ENCODE results near the gene PPP1R10.

PPP1R10 gene

GRCh38 chr6:30619561-30619960 is 2.5 kb upstream of the PPP1R10 start:
- no peak for DNase-seq (ENCODE audit: low spot score)

GRCh38 chr6:30618270-30618797 is 1.3 kb upstream of the PPP1R10 start:
- DNase-seq (ENCODE audit: low spot score): no peak

GRCh38 chr6:30617565-30618269 is 674 bp upstream of the PPP1R10 start, which contains the start of gene MRPS18B:
TSS of gene MRPS18B (plus strand) at chr6:30617840. CDS start at chr6:30617866, 26 bp downstream.
- peak; percentile 88 for DNase-seq (ENCODE audit: low spot score)

GRCh38 chr6:30615958-30616810 is 859 bp downstream of the PPP1R10 start:
- no peak for DNase-seq (ENCODE audit: low spot score)

GRCh38 chr6:30615219-30615957 is 1.7 kb downstream of the PPP1R10 start:
- no peak for DNase-seq (ENCODE audit: low spot score)

- peak; percentile 74 for DNase-seq (ENCODE audit: low spot score)
Measured at GRCh38 chr6:30614843-30615218, 2.2 kb downstream of the PPP1R10 start.

GRCh38 chr6:30614044-30614842 is 2.8 kb downstream of the PPP1R10 start:
- no peak for DNase-seq (ENCODE audit: low spot score)

GRCh38 chr6:30613251-30614043 is 3.6 kb downstream of the PPP1R10 start:
- no peak for DNase-seq (ENCODE audit: low spot score)

GRCh38 chr6:30612687-30613248 is 4.3 kb downstream of the PPP1R10 start:
- no peak for DNase-seq (ENCODE audit: low spot score)

GRCh38 chr6:30612213-30612612 is 4.8 kb downstream of the PPP1R10 start:
- DNase-seq (ENCODE audit: low spot score): no peak

- no peak for DNase-seq (ENCODE audit: low spot score)
Measured at GRCh38 chr6:30611856-30612194, 5.2 kb downstream of the PPP1R10 start.

GRCh38 chr6:30611150-30611855 is 5.7 kb downstream of the PPP1R10 start:
- no peak for DNase-seq (ENCODE audit: low spot score)

GRCh38 chr6:30610065-30610464 is 7.0 kb downstream of the PPP1R10 start:
- DNase-seq (ENCODE audit: low spot score): no peak

- DNase-seq (ENCODE audit: low spot score): no peak
Measured at GRCh38 chr6:30603961-30604360, 13.1 kb downstream of the PPP1R10 start.

GRCh38 chr6:30601815-30602641 is 15.0 kb downstream of the PPP1R10 start:
- DNase-seq (ENCODE audit: low spot score): no peak

- DNase-seq (ENCODE audit: low spot score): no peak
Measured at GRCh38 chr6:30601436-30601814, 15.6 kb downstream of the PPP1R10 start.

GRCh38 chr6:30600451-30600961 is 16.5 kb downstream of the PPP1R10 start:
- DNase-seq (ENCODE audit: low spot score): no peak

GRCh38 chr6:30599625-30600324 is 17.3 kb downstream of the PPP1R10 start:
- no peak for DNase-seq (ENCODE audit: low spot score)

Data from iPS-NIHi11 (cell line).